ENCODE results near the gene OVAAL. TPM values are rescaled to one million over a fixed set of nuclear protein-coding genes. Genes with fewer than 3 reads are reported as not detected.

The OVAAL gene
- not detected for total RNA-seq

DNA sequence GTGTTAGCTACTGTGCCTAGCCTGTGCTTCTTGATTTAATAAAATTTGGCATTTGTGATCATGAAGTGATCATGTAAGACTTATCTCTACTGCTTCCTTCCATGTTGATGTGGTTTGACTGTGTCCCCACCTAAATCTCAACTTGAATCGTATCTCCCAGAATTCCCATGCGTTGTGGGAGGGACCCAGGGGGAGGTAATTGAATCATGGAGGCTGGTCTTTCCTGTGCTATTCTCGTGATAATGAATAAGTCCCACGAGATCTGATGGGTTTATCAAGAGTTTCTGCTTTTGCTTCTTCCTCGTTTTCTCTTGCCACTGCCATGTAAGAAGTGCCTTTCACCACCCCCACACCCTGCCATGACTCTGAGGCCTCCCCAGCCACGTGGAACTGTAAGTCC lies at the start of gene OVAAL:
Gene OVAAL (plus strand): TSS at position 301 of the 400 bp plus-strand sequence.
- ATAC-seq = no peak
- DNase-seq (ENCODE audit: low spot score) = no peak

DNA sequence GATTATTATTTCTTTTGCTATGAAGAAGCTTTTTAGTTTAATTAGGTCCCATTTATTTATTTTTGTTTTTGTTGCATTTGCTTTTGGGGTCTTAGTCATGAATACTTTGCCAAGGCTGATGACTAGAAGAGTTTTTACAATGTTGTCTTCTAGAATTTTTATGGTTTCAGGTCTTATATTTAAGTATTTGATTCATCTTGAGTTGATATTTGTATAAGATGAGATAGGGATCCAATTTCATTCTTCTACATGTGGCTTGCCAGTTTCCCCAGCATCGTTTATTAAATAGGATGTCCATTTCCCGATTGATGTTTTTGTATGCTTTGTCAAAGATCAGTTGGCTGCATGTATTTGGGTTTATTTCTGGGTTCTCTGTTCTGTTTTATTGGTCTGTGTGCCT lies 47.9 kb upstream of the OVAAL start:
- ATAC-seq = no peak
- no peak for DNase-seq (ENCODE audit: low spot score)

DNA sequence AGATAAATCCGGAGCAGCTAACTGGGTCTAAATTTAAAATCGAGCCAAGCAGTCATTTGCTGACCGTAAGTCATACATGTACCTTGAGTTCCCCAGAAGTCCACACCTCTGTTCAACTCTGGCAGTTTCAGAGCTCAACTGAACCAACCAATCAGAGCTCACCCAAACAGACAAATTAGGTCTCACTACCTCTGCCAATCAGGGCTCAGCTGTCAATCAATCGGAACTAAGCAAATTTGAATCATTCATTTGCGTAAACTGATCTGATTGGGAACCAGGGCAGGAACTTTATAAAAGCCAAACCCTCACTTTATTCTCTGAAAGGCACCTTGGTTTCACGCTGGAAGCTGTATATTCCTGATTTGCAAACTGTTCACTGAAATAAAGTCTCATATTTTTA lies 45.2 kb upstream of the OVAAL start:
- ATAC-seq = no peak
- no peak for DNase-seq (ENCODE audit: low spot score)

DNA sequence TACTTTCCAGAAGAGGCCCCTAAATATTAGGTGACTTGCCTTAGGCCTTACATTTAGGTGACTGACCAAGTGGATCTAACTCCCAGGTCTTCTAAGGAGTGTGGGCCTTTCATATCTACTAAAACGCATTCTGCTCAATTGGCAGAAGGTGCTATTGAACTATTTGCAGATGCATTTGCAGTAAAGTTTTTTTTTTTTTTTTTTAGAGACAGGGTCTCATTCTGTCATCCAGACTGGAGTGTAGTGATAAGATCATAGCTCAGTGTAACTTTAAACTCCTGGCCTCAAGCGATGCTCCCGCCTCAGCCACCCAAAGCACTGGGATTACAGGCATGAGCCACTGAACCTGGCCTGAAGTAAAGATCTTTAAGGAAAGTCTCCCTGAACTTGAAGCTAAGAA lies 43.4 kb upstream of the OVAAL start:
- ATAC-seq (no peak), DNase-seq (ENCODE audit: low spot score) (no peak)

DNA sequence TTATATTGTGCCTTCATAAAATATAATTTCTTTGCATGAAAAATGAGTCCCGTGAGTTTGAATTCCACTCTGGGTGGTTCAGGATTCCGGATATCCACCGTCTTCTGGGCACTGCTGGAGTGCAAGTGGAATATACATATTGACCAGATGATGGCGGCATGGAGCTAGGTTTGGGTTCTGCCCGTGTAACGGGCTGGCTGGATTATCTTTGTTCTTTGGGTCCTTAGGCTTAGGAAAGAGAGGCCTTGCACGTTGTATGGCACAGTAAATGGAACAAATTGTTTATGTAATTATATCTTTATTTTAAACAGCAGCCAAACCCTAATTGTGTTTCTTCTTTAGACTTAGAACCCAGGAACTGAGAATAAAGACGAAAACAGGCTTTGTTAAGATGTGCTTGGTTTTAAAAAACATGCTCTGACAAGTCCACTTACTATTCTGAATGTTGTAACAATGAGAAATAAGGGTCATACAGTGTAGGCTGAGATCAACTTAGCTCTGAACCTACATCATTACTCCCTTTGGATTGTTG lies 42.8 kb upstream of the OVAAL start:
- ATAC-seq (peak; percentile 100), DNase-seq (ENCODE audit: low spot score) (peak; percentile 68)

DNA sequence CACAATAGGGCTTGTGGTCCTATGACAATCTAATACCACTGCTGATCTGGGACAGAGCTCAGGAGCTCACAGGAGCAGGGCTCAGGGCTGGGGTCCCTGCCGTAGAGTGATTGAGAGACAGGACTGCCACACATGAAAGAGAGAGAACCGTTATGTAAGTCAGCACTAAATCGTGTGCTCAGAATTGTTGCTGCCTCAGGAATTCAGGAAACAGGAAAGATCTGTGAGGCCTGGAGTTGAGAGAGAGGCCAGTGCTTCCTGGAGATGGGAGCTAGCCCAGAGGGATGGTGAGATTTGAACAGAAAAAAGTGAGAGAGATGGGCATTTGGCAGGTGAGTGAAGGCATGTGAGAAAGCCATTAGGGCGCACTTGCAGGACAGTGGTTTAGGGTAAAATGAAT lies 38.9 kb upstream of the OVAAL start:
- ATAC-seq = no peak
- DNase-seq (ENCODE audit: low spot score) = no peak

DNA sequence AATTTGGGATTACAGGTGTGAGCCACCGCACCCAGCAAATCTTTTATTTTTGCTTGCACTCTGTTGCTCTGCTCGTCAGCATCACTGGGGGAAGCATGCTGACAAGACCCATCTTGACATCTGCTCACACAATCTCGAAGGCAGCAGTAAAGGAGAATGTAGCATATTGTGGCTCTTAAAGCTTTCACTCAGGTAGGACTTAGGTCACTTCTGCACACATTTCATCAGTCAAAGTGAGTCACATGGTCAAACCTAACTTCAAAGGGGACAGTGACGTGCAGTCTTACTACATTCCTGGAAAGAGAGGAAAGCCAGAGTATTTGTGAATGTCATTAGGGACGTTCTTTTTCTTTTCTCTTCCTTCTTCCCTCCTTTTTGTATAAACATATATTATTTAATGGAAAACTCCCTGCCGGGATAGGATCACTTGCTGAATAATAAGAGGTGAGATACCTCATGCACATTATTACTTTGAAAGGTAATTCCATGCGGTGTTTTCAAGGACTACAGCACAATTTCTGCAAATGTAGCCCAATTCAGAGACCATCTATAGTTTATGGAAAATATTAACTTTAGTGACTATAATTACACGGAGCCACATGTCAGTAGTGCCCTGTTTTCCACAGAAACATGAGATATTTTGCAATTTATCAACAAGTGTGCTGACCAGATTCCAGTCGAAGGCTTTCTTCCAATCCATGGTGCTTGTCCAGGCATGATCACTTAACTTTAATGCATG lies 37.1 kb upstream of the OVAAL start:
- no peak for DNase-seq (ENCODE audit: low spot score)
- ATAC-seq = peak; percentile 76

DNA sequence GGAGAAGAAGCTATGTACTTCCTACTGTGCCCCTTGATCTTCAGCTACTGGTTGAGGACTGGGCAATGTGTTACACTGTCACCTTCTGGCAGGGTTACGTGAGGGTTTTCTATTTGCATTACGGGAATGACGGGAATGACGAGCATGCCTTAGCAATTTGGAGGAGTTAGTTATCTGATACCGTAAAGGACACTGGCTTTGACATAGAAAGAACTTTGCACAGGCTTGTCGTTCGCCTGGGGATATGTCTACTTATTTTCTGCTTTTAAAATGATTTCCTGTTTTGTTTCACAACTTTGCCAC lies 36.6 kb upstream of the OVAAL start:
- DNase-seq (ENCODE audit: low spot score) (no peak), ATAC-seq (no peak)

DNA sequence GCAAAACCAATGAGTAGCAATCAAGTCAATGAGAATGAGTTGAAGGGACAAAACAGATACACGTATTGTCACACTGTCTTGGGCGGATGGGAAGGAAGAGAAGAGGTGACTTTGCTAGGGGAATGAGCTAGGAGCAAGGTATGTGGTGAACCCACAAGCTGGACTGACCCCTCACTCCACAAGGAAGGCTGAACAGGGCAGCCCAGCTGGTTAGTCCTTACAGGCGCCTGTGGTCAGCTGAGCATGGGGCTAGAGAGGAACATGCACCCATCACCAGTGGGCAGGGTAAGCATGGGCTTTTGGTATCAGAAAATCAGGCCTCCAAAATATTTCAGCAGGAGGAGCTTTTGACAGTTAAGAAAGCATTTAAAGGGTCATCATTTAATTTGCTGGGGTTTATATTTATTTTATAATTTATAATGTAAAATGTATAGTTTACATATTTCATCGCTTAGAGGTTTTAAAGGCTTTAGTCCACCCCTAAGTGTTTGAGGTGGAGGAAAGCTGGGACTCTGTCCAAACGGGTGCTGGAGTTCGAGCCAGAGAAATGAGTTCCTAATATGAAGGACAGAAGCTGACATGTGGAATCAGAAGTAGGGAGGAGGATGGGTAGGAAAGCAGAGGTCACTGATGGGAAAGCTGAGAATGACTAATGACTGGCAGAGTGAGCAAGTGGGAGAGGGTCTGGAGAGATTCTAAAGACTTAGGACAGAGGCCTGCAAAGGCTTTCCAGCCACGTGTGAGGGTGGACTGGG lies 34.4 kb upstream of the OVAAL start:
- DNase-seq (ENCODE audit: low spot score) (no peak), ATAC-seq (no peak)

DNA sequence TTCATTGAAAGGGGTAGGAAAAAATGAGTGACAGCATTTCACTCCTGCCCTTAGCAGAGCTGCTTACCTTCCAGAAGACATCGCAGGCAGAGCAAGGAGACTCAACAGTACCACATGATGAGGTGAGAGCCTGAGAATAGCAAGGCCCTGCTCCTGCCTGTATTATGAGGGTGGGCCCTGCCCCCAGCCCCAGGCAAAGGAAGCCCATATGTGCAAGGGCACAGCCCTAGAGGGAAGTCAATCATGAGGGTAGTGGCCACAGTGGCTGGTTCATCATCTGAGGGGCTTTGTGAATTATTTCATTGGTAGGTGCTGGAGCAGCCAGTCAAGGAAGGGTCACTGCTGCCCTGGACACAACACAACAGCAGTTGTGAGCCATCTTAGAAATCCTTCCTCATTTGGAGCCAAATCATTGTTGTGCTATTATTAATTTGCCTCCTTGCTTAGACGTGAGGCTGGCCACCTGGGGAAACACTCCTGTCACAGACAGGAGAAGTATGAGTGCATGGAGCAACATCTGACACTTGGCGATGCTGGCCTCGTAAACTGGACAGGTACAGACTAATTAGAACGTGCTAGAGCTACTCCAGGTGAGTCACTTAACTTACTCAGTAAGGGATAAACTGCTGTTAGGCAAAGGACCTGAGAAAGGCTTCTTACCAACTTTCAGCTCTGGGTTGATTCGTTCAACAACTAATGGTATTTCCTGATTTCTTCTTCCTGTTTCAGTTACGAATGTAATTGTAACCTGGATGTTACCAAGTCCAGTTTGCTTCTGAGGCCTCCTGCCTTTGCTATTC lies 33.6 kb upstream of the OVAAL start:
- DNase-seq (ENCODE audit: low spot score) (no peak), ATAC-seq (no peak)

DNA sequence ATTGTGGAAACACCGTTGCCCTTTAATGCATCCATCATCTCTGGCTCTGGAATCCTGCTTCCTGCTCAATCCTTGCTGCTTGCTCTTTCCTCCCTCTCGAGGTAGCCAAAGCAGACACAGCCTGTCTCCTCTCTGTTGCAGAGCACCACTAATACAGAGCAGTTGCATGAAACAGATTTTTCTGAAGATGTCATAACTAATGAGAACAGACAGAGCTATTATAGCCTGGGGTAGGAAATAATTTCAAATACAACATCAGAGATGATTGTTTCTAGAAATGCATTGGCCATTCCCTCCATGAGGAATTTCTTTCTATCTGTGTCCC lies 33.1 kb upstream of the OVAAL start:
- ATAC-seq (no peak), DNase-seq (ENCODE audit: low spot score) (no peak)

DNA sequence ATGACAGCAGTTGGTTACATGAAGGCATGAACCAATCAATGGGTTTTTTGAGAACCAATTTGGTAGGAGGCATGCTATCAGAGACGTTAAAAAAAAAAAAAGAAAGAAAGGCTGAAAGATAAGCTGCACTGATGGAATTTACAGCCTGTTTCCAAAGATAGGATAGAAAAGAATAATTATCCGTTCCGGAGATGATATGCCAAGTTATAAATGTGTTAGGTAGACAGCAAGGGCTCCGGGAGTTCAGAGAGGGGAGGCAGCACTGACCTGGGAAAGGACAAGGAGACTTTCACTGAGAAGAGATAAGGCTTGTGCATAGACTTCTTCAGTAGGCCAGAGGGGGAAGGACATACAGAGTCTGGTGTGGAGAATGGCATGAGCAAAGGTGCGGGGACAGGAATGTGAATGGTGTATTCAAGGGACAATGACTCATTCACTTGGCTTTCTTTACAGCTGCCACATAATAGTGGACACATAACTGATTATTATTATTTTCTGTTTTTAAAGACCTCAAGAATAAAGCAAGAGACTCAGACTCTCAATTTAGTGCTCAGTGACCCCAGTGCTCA lies 31.6 kb upstream of the OVAAL start:
- ATAC-seq (no peak), DNase-seq (ENCODE audit: low spot score) (no peak)

DNA sequence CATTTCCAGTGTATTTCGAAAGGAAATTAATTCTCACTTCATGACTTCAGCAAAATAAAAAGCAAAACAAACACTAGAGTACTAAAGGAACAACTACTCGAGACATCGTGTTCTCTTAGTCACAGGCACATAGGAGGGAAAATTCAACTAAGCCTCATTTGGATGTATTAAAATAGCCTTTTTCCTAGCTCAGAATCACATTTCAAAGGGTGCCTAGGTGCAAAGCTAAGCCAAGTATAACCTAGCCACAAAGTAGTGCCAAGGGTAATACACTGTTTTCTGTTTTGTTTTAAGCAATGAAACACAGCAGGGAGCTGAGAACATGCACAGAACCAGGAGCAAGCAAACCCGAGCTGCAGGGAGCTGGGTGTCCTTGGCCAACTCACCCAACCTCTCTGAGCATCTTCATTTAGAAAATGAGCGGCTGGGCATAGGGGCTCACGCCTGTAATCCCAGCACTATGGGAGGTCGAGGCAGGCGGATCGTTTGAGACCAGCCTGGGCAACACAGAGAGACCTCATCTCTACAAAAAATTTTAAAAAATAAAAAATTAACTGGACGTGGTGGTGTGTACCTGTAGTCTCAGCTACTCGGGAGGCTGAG lies 29.8 kb upstream of the OVAAL start:
- DNase-seq (ENCODE audit: low spot score) (no peak), ATAC-seq (no peak)

DNA sequence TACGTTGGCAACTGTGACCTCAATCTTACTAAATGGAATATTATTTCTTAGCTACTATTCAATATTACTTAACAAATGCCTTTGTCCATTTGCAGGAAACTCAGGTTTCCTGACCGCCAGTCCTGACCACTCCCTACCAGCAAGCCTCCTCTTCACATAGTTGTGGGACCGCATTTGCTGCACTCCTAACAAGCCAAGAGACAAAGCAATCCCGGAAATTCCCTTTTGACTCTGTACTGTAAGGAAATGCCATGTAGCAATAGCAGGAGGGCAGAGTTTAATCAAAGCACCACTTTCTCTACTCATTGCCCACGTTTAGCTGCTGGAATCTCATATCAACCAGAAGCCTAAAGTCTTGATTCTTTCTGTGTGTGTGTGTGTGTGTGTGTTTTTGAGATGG lies 28.3 kb upstream of the OVAAL start:
- ATAC-seq = peak; percentile 67
- DNase-seq (ENCODE audit: low spot score) = no peak

DNA sequence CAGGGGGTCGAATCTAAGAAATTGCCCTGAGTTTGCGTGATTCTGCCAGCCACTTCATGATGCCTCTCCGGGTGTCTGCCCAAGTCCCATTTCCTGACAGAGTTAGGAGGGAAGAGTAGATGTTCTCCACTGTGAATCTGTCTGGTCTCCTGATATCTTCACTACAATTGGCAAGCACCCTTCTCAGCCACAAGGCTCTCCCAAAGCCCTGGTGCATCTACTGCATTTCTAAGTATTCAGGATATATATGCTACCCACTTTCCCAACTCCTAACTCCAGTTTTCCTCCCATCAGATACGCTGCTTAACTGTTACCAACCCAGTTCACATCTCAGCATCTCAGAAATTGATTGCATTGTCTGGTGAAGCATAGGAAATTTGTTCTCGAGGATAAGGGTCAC lies 25.9 kb upstream of the OVAAL start:
- ATAC-seq (no peak), DNase-seq (ENCODE audit: low spot score) (no peak)

DNA sequence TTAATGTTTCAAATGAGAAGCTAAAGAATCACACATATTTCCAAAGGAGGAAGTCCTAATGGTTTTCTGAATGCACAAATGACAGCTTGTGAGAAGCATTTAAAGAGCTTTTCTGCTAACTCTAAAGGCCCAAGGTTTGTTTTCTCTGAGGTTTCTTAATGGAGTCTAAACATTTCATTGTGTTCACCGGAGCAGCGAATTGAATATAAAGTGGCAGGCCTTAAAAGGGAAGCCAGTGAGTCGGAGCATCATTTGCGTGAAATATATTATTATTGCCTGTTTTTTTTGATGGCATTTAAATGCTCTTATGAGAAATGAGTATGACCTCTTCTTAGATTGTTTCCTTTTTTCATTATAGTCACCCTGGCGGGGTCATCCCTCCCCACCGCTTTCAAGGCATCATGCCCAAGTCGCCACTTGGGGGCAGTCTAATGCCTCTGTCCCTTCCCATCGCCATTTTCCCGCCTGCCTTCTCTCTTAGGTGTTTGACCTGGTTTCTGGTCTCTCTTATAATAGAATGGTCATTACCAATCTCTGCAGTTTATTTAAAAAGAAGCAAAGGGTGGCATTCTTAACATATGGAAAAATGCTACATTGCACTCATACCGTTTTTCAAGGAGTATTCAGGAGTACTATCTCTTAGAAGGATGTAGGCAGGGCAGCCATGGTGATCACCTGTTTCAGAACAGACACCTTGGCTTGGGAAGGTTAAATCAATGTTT lies 25.3 kb upstream of the OVAAL start:
- peak; percentile 97 for ATAC-seq
- peak; percentile 58 for DNase-seq (ENCODE audit: low spot score)

DNA sequence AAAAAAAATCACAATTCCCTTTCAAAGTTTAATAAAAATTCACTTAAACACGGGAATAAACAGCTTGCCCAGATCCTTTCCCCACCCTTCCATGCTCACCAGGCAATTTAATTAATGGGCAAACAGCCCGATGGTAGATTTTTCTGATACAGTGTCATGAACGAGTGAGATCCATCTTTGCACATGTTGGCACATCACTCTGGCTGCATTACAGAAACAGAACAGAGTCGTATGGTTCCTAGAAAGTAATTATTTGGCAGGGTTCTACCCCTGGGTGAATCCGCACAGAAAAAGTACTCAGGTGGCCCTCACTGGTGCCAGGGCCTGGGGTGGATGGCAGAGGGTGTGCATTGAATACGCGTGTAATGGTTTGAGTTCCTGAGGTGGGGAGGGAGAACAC lies 24.6 kb upstream of the OVAAL start:
- no peak for ATAC-seq

DNA sequence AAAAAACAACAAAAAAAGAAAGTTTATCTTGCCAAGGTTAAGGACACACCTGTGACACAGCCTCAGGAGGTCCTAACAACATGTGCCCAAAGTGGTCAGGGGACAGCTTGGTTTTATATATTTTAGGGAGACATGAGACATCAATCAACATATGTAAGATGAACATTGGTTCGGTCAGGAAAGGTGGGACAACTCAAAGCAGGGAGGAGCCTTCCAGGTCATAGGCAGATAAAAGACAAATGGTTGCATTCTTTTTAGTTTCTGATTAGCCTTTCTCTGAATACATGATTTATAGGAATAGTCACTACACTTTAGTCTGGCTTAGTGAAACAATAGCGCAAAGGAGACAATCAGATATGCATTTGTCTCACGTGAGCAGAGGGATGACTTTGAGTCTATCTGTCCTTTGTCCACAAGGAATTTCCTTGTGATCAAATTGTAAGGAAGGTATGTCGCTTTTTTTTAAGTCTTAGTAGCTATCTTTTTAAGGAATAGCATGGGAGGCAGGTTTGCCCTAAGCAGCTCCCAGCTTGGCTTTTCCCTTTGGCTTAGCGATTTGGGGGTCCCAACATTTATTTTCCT lies 23.3 kb upstream of the OVAAL start:
- DNase-seq (ENCODE audit: low spot score) (no peak), ATAC-seq (no peak)

More for the DNA sequence above, 24.6 kb upstream of the OVAAL start:
- DNase-seq (ENCODE audit: low spot score) = no peak

DNA sequence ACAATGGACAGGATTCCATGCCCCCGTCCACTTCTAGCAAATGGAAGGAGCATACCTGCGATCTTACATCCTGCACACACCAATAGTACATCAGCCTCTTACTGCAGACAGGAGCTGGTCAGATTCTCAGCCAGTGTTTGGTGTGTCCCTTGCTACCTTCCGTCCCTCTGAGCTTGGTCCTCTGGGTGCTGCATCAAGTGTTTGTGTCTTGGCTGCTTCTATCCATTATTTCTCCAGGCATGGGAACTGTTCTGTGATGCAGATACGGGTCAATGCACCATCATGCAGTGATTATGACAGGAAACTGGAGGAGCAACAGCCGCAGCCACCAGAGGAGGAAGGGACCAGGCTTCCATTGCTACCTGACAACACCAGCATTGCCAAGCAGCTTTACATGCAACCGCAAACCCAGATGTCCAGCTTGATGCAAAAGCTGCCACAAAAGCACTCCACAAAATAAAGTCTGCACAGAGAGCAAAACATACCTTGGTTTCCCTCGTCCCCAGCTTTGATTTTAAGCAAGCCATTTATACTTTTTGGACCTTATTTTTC lies 21.9 kb upstream of the OVAAL start:
- ATAC-seq (no peak), DNase-seq (ENCODE audit: low spot score) (no peak)

DNA sequence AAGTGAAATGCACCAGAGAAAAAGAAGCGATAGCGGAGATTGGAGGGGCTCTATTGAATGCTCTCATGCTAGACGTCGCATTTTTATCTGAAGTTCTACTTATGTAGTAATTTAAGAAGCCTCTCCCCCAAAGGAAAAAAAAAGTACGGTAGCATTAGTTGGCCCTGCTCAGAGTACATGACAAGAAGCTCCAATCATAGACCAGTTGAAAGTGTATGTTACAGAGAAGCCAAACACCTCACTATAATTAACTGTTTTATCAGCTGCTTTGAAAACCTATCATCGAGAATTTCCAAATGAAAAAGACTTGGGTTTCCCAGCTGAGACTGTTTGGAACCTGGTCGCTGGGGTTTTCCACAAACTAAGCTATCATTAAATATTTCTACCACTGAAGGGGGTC lies 19.6 kb upstream of the OVAAL start:
- DNase-seq (ENCODE audit: low spot score) = no peak
- ATAC-seq = no peak
